ENCODE measurements around the gene RYK.

RYK gene

DNA sequence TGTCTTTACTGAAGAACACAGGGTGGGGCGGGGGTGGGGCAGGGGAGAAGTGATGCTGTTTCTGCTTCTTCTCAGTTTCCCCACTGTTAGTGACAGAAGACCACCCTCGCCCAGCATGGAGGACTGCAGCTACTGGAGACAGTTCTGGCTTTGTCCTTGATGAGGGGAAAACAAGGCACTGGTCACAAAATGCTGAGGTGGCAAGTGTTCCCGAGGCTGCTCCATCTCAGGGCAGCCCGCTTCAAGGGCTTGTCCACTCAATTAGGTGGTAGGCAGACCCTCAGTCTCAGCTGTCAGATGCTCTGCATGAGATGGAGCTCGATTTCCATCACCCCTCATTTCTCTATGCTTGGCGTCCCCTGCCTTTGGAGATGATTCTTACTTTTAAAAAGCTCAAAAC lies 33.8 kb upstream of the RYK start:
- Histone ChIP-seq H3K79me2 (ENCODE audit: control insufficient read depth, low read length) (no peaks in the 10 kb centered on the region), H3K36me3 (ENCODE audit: control insufficient read depth, low read length) (no peaks in the 10 kb centered on the region), H3K9me2 (replicated peaks; ENCODE audit: control insufficient read depth, low read length) (no peaks in the 10 kb centered on the region), H4K20me1 (ENCODE audit: control insufficient read depth, insufficient read depth, low read depth, low read length) (no peaks in the 10 kb centered on the region), H3F3A (ENCODE audit: control insufficient read depth, insufficient read depth) (no peaks in the 10 kb centered on the region), H3K27me3 (ENCODE audit: control insufficient read depth, low read length) (peaks cover 3% of the 10 kb centered on the region; the same call in 1 of the 2 replicates), H3K9me3 (ENCODE audit: control insufficient read depth, insufficient read depth, low read length) (no peaks in the 10 kb centered on the region), H3K4me3 (ENCODE audit: low read length) (no peak overlapping the region), H3K27ac (ENCODE audit: low read depth, low read length) (no peak overlapping the region), H3K4me1 (ENCODE audit: control insufficient read depth, low read length) (no peaks in the 10 kb centered on the region), H3K4me2 (ENCODE audit: low read length) (no peak overlapping the region)
- TF ChIP-seq, protein P1, sequence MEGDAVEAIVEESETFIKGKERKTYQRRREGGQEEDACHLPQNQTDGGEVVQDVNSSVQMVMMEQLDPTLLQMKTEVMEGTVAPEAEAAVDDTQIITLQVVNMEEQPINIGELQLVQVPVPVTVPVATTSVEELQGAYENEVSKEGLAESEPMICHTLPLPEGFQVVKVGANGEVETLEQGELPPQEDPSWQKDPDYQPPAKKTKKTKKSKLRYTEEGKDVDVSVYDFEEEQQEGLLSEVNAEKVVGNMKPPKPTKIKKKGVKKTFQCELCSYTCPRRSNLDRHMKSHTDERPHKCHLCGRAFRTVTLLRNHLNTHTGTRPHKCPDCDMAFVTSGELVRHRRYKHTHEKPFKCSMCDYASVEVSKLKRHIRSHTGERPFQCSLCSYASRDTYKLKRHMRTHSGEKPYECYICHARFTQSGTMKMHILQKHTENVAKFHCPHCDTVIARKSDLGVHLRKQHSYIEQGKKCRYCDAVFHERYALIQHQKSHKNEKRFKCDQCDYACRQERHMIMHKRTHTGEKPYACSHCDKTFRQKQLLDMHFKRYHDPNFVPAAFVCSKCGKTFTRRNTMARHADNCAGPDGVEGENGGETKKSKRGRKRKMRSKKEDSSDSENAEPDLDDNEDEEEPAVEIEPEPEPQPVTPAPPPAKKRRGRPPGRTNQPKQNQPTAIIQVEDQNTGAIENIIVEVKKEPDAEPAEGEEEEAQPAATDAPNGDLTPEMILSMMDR (IDR thresholded peaks at IDR 0.05; ENCODE audit: low read depth, low read length, poor library complexity, severe bottlenecking): no peak
- TF ChIP-seq EZH2phosphoT487 (IDR thresholded peaks at IDR 0.05; ENCODE audit: borderline replicate concordance, low read length): no peak

DNA sequence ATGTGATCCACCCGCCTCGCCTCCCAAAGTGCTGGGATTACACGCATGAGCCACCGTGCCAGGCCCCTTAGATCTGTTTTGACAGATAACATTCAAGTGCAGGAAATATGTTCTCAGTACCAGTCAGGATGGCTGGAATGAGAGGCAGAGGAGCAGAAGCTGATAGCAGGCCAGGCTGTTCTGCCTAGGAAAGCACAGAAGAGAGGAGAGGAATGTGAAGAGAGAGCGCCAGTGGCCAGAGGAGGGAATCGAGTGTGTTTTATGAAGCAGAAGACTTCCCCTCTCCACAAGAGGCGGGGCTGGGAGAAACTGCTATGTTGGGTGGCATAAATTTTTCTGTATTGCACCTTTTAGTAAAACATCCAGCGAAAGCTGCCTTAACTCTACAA lies 32.0 kb upstream of the RYK start:
- H3K27ac ChIP-seq (ENCODE audit: low read depth, low read length): no peak overlapping the region
- H3K4me2 ChIP-seq (ENCODE audit: low read length): no peak overlapping the region
- TF ChIP-seq, protein P1 (IDR thresholded peaks at IDR 0.05; ENCODE audit: low read depth, low read length, poor library complexity, severe bottlenecking): no peak
- TF ChIP-seq EZH2phosphoT487 (IDR thresholded peaks at IDR 0.05; ENCODE audit: borderline replicate concordance, low read length): no peak
- no peak overlapping the region for H3K4me3 ChIP-seq (ENCODE audit: low read length)
- no peaks in the 10 kb centered on the region for H3K9me3 ChIP-seq (ENCODE audit: control insufficient read depth, insufficient read depth, low read length)
- H3K9me2 ChIP-seq (replicated peaks; ENCODE audit: control insufficient read depth, low read length): no peaks in the 10 kb centered on the region
- no peaks in the 10 kb centered on the region for H3K27me3 ChIP-seq (ENCODE audit: control insufficient read depth, low read length)
- H3K36me3 ChIP-seq (ENCODE audit: control insufficient read depth, low read length): no peaks in the 10 kb centered on the region
- no peaks in the 10 kb centered on the region for H3K4me1 ChIP-seq (ENCODE audit: control insufficient read depth, low read length)
- no peaks in the 10 kb centered on the region for H4K20me1 ChIP-seq (ENCODE audit: control insufficient read depth, insufficient read depth, low read depth, low read length)
- no peaks in the 10 kb centered on the region for H3F3A ChIP-seq (ENCODE audit: control insufficient read depth, insufficient read depth)
- no peaks in the 10 kb centered on the region for H3K79me2 ChIP-seq (ENCODE audit: control insufficient read depth, low read length)

DNA sequence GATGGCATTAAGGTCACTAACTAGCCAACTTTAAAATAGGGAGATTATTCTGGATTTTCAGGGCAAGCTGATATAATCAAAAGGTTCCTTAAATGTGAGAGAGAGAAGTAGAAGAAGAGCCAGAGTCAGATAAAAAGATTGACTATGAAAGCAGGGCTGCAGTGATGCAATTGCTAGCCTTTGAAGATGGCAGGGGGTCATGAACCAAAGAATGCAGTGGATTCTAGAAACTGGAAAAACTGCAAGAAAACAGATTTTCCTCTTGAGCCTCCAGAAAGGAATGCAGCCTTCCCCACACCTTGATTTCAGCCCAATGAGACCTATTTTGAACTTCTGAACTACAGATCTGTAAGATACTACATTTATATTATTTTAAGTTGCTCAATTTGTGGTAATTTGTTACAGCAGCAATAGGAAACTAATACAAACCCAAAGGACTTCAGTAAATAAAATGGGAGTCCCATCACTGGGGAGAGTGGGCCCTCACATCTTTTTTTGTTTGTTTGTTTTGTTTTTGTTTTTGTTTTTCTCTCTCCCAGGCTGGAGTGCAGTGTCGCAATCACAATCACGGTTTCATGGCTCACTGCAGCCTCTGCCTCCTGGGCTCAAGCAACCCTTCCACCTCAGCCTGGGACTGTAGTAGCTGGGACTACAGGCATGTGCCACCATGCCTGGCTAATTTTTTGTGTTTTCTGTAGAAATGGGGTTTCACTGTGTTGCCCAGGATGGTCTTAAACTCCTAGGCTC lies 31.4 kb upstream of the RYK start:
- Histone ChIP-seq H3K4me2 (ENCODE audit: low read length) (no peak overlapping the region), H3K27me3 (ENCODE audit: control insufficient read depth, low read length) (no peaks in the 10 kb centered on the region), H3K4me3 (ENCODE audit: low read length) (no peak overlapping the region), H3K79me2 (ENCODE audit: control insufficient read depth, low read length) (no peaks in the 10 kb centered on the region), H4K20me1 (ENCODE audit: control insufficient read depth, insufficient read depth, low read depth, low read length) (no peaks in the 10 kb centered on the region), H3K9me3 (ENCODE audit: control insufficient read depth, insufficient read depth, low read length) (no peaks in the 10 kb centered on the region), H3F3A (ENCODE audit: control insufficient read depth, insufficient read depth) (no peaks in the 10 kb centered on the region), H3K27ac (ENCODE audit: low read depth, low read length) (no peak overlapping the region), H3K4me1 (ENCODE audit: control insufficient read depth, low read length) (no peaks in the 10 kb centered on the region), H3K36me3 (ENCODE audit: control insufficient read depth, low read length) (no peaks in the 10 kb centered on the region), H3K9me2 (replicated peaks; ENCODE audit: control insufficient read depth, low read length) (no peaks in the 10 kb centered on the region)
- TF ChIP-seq, protein P1 (IDR thresholded peaks at IDR 0.05; ENCODE audit: low read depth, low read length, poor library complexity, severe bottlenecking): no peak
- no peak for TF ChIP-seq EZH2phosphoT487 (IDR thresholded peaks at IDR 0.05; ENCODE audit: borderline replicate concordance, low read length)
